Neural cell (in vitro differentiated cells): Measurements from ENCODE around the gene RHOF. TPM values are rescaled to one million over a fixed set of nuclear protein-coding genes. Genes with fewer than 3 reads are reported as not detected.

Experiments
- H2AFZ ChIP-seq: fragments of 200-600, 300-800 bp; sonication (generic), shearing (Covaris generic); 2 replicates; pipeline ENCODE4 v1.6.0; 2014; ENCODE audit warnings: low read depth, mild to moderate bottlenecking, antibody characterized with exemption, low read length, moderate library complexity
- H3F3A ChIP-seq: fragments of 200-600 bp; shearing (Covaris generic); 2 replicates; pipeline ENCODE4 v1.6.1; 2016; ENCODE audit warnings: mild to moderate bottlenecking, moderate library complexity, mixed read lengths, antibody characterized with exemption, low read length; ENCODE audit not compliant: insufficient read depth, poor library complexity, severe bottlenecking
- H3K27ac ChIP-seq: fragments of 200-600, 300-800 bp; sonication (generic), shearing (Covaris generic); 2 replicates; pipeline ENCODE4 v1.5.1; 2014; ENCODE audit warnings: mild to moderate bottlenecking, low read length, moderate library complexity
- H3K27me3 ChIP-seq: fragments of 300-800, 200-600 bp; sonication (generic), shearing (Covaris generic); 2 replicates; pipeline ENCODE4 v1.6.0; 2014; ENCODE audit warnings: mild to moderate bottlenecking, low read depth, low read length, moderate library complexity; ENCODE audit not compliant: insufficient read depth
- H3K36me3 ChIP-seq: fragments of 300-800, 200-600 bp; sonication (generic), shearing (Covaris generic); 2 replicates; pipeline ENCODE4 v1.5.1; 2014; ENCODE audit warnings: mild to moderate bottlenecking, antibody characterized with exemption, low read length, moderate library complexity; ENCODE audit not compliant: insufficient read depth
- H3K4me2 ChIP-seq: fragments of 300-800, 200-600 bp; sonication (generic), shearing (Covaris generic); 2 replicates; pipeline ENCODE4 v1.6.0; 2014; ENCODE audit warnings: mild to moderate bottlenecking, low read length
- H3K4me3 ChIP-seq: fragments of 300-800, 200-600 bp; sonication (generic), shearing (Covaris generic); 2 replicates; pipeline ENCODE4 v1.5.1; 2014; ENCODE audit warnings: mild to moderate bottlenecking, low read length, moderate library complexity
- H3K79me2 ChIP-seq: fragments of 200-600 bp; shearing (Covaris generic); replicated peaks from 2 replicates; pipeline ENCODE4 v1.6.0; 2014; ENCODE audit warnings: mild to moderate bottlenecking, low read length, moderate library complexity; ENCODE audit not compliant: insufficient read depth
- H3K9ac ChIP-seq: fragments of 300-800, 200-600 bp; sonication (generic), shearing (Covaris generic); 2 replicates; pipeline ENCODE4 v1.6.1; 2016; ENCODE audit warnings: mild to moderate bottlenecking, low read length, mixed read lengths
- H3K9me2 ChIP-seq: fragments of 200-600 bp; shearing (Covaris generic); 2 replicates; pipeline ENCODE4 v1.6.1; 2016; ENCODE audit warnings: mild to moderate bottlenecking, low read length, mixed read lengths; ENCODE audit not compliant: insufficient read depth
- H3K9me3 ChIP-seq: fragments of 200-600, 300-800 bp; sonication (generic), shearing (Covaris generic); 2 replicates; pipeline ENCODE4 v1.6.1; 2016; ENCODE audit warnings: mild to moderate bottlenecking, mixed run types, low read length, moderate library complexity, mixed read lengths
- H4K20me1 ChIP-seq: fragments of 200-600 bp; shearing (Covaris generic); 2 replicates; pipeline ENCODE4 v1.6.1; 2016; ENCODE audit warnings: mild to moderate bottlenecking, mixed run types; ENCODE audit not compliant: insufficient read depth
- CTCF ChIP-seq: fragments of 450-650 bp; IDR thresholded peaks from 2 replicates; pipeline ENCODE4 v1.5.1; 2014; ENCODE audit warnings: antibody characterized with exemption, mild to moderate bottlenecking, moderate library complexity; ENCODE audit not compliant: poor library complexity, severe bottlenecking
- EP300 ChIP-seq: fragments of 450-650 bp; conservative IDR thresholded peaks from 2 replicates; pipeline ENCODE4 v1.6.1; 2014; ENCODE audit warnings: antibody characterized with exemption, mild to moderate bottlenecking, moderate library complexity; ENCODE audit not compliant: poor library complexity, severe bottlenecking
- EZH2 ChIP-seq: fragments of 200-600, 300-800 bp; shearing (Covaris generic), sonication (generic); IDR thresholded peaks from 2 replicates; pipeline ENCODE4 v1.6.1; 2014; ENCODE audit warnings: antibody characterized with exemption, low read length, borderline replicate concordance, mild to moderate bottlenecking; ENCODE audit not compliant: insufficient read depth, poor library complexity, severe bottlenecking
- MXI1 ChIP-seq: fragments of 450-650 bp; conservative IDR thresholded peaks from 2 replicates; pipeline ENCODE4 v1.6.1; 2014; ENCODE audit warnings: antibody characterized with exemption, mild to moderate bottlenecking; ENCODE audit not compliant: poor library complexity, severe bottlenecking
- POLR2AphosphoS5 ChIP-seq: IDR thresholded peaks from 2 replicates; pipeline ENCODE4 v1.6.1; 2012
- RAD21 ChIP-seq: fragments of 450-650 bp; conservative IDR thresholded peaks from 2 replicates; pipeline ENCODE4 v1.6.1; 2014; ENCODE audit warnings: antibody characterized with exemption, mild to moderate bottlenecking, moderate library complexity
- REST ChIP-seq: IDR thresholded peaks from 2 replicates; pipeline ENCODE4 v1.6.1; 2012; ENCODE audit warnings: borderline replicate concordance
- SMC3 ChIP-seq: fragments of 450-650 bp; conservative IDR thresholded peaks from 2 replicates; pipeline ENCODE4 v1.6.1; 2014; ENCODE audit warnings: antibody characterized with exemption, mild to moderate bottlenecking, moderate library complexity; ENCODE audit not compliant: poor library complexity
- TAF1 ChIP-seq: IDR thresholded peaks from 2 replicates; pipeline ENCODE4 v1.6.1; 2012; ENCODE audit warnings: low read depth
- polyA plus RNA-seq: library from polyadenylated mRNA; depleted of rRNA; stranded (reverse); fragments of >200 nt; gene quantifications from 2 replicates; pipeline ENCODE4 v1.2.3, GENCODE V29; 2014

RHOF gene
- polyA plus RNA-seq, 1 donor from 2014 or later, result 14.7 TPM

- H4K20me1 ChIP-seq, result peaks cover 32% of the 10 kb centered on the region
- no peak overlapping the region for H2AFZ ChIP-seq
- H3K4me2 ChIP-seq, result peak overlapping the region; percentile 59
Observed at GRCh38 chr12:121799842-121800693, 6.6 kb upstream of the RHOF start.

GRCh38 chr12:121799156-121799841 lies 5.8 kb upstream of the RHOF start:
- Histone ChIP-seq H3K27ac (peak overlapping the region; percentile 89), H3K9me3 (no peaks in the 10 kb centered on the region), H3K9ac (peak overlapping the region; percentile 99), H3F3A (peaks cover 13% of the 10 kb centered on the region), H4K20me1 (peaks cover 38% of the 10 kb centered on the region), H2AFZ (no peak overlapping the region), H3K4me3 (peak overlapping the region; percentile 86), H3K27me3 (no peaks in the 10 kb centered on the region), H3K79me2 (peaks cover 51% of the 10 kb centered on the region), H3K9me2 (no peaks in the 10 kb centered on the region), H3K36me3 (no peaks in the 10 kb centered on the region), H3K4me2 (peak overlapping the region; percentile 95)
- TF ChIP-seq REST (no peak), CTCF (no peak), POLR2AphosphoS5 (no peak), MXI1 (no peak), TAF1 (no peak), EP300 (no peak), SMC3 (no peak), EZH2 (no peak), RAD21 (no peak)

More at GRCh38 chr12:121799842-121800693, 6.6 kb upstream of the RHOF start:
- Histone ChIP-seq H3F3A (peaks cover 13% of the 10 kb centered on the region), H3K27me3 (no peaks in the 10 kb centered on the region), H3K4me3 (peak overlapping the region; percentile 86), H3K79me2 (peaks cover 59% of the 10 kb centered on the region), H3K36me3 (no peaks in the 10 kb centered on the region), H3K27ac (peak overlapping the region; percentile 89), H3K9ac (peak overlapping the region; percentile 99), H3K9me2 (no peaks in the 10 kb centered on the region), H3K9me3 (no peaks in the 10 kb centered on the region)
- TF ChIP-seq MXI1, result no peak
- peak; percentile 17 for TF ChIP-seq POLR2AphosphoS5
